Mononuclear cell (primary cell): Measurements from ENCODE around the gene CACNB2. TPM values are rescaled to one million over a fixed set of nuclear protein-coding genes. Genes with fewer than 3 reads are reported as not detected.

Source experiments
- H3K27me3 ChIP-seq: 2 replicates; pipeline ENCODE4 v1.6.0; 2011; ENCODE audit warnings: low read length, control low read depth; ENCODE audit not compliant: insufficient read depth
- H3K4me1 ChIP-seq: 2 replicates; pipeline ENCODE4 v1.5.1; 2011; ENCODE audit warnings: mild to moderate bottlenecking, low read length, control low read depth; ENCODE audit not compliant: insufficient read depth
- H3K4me3 ChIP-seq: 2 replicates; pipeline ENCODE4 v1.5.1; 2011; ENCODE audit warnings: mild to moderate bottlenecking, low read length, moderate library complexity
- H3K9me3 ChIP-seq: 2 replicates; pipeline ENCODE4 v1.5.1; 2011; ENCODE audit warnings: low read depth, mild to moderate bottlenecking, control low read depth, low read length
- total RNA-seq: library from RNA; depleted of rRNA; stranded (reverse); fragments of >200 nt; gene quantifications from one replicate; pipeline ENCODE4 v1.2.3, GENCODE V29; 2012

Gene CACNB2
- total RNA-seq, 1 donor, result not detected

DNA sequence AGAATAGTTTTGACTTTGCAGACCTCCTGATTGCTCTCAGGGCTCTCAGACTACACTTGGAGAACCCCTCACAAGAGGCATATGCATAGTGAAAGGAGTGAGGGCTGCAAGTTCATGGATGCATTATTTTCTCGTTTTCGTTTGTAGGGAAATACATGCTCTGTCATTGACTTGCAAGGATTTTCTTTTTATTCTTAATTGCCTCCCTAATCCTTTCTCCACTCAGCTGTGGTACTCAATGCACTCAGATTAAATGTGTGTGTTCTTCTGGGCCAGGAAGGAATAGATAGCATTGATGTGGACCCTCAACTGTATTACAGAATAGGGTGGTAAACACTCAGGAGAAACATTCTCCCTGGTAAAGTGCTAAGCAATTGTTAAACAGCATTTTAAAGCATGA, 188.7 kb downstream of the CACNB2 start:
- H3K27me3 ChIP-seq, result no peaks in the 10 kb centered on the region
- H3K9me3 ChIP-seq, result no peaks in the 10 kb centered on the region
- no peak overlapping the region for H3K4me3 ChIP-seq
- no peaks in the 10 kb centered on the region for H3K4me1 ChIP-seq

DNA sequence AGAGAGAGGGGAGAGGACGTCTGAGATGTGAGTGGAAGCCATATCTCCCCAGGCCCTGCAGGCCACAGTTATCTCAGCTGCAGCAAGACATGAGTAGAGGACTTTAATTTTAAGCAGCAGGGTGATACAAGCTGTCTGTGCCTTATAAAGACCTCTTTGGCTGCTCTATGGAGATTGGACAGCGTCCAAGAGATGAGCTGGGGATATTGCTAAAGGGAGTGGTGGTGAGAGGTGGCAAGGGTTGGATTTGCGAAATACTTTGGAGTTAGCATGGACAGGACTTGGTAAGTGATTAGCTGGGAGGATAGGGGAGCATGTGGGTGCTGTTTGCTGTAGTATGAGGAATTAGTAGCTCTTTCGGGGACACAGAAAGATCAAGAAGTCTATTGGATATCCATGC, 191.8 kb downstream of the CACNB2 start:
- Histone ChIP-seq H3K9me3 (no peaks in the 10 kb centered on the region), H3K4me3 (no peak overlapping the region), H3K4me1 (no peaks in the 10 kb centered on the region), H3K27me3 (no peaks in the 10 kb centered on the region)

DNA sequence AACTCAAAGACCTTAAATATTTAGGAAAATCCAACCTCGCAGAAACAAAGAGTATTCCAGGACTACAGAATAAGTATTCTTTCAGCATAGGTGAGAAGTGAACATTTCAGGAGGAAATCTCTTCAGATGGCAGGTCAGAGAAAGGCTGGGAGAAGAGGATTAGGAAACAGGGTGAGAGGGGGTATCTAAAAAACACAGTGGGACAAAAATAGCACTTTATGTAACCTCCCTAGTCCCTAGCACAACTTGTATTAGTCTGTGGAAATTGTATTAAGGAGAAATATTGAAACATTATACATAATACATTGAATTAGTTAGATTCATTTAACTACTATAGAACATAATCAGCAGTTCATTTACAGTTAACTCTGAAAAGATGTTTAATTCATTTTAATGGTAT, 192.3 kb downstream of the CACNB2 start:
- Histone ChIP-seq H3K4me1 (no peaks in the 10 kb centered on the region), H3K27me3 (no peaks in the 10 kb centered on the region), H3K4me3 (no peak overlapping the region), H3K9me3 (no peaks in the 10 kb centered on the region)

DNA sequence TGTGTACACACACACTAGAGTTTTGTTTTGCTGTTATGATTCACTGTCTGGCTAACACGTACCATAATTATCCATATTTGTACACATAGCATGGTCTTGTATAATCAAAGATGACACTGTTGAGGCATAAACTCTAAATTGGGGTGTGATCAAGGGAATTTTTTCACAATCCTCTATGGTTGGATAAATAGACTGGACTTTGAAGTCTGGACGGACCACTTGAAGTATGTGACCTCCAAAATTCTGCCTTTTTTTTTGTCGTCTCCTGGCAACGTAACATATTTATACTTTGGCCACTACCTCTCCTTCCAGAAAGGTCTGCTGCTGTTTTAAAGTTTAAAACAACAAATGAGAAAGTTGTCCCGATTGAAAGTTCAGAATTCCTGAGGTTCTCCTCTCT, 193.4 kb downstream of the CACNB2 start:
- H3K27me3 ChIP-seq, result no peaks in the 10 kb centered on the region
- H3K9me3 ChIP-seq, result no peaks in the 10 kb centered on the region
- H3K4me3 ChIP-seq, result no peak overlapping the region
- H3K4me1 ChIP-seq, result no peaks in the 10 kb centered on the region

DNA sequence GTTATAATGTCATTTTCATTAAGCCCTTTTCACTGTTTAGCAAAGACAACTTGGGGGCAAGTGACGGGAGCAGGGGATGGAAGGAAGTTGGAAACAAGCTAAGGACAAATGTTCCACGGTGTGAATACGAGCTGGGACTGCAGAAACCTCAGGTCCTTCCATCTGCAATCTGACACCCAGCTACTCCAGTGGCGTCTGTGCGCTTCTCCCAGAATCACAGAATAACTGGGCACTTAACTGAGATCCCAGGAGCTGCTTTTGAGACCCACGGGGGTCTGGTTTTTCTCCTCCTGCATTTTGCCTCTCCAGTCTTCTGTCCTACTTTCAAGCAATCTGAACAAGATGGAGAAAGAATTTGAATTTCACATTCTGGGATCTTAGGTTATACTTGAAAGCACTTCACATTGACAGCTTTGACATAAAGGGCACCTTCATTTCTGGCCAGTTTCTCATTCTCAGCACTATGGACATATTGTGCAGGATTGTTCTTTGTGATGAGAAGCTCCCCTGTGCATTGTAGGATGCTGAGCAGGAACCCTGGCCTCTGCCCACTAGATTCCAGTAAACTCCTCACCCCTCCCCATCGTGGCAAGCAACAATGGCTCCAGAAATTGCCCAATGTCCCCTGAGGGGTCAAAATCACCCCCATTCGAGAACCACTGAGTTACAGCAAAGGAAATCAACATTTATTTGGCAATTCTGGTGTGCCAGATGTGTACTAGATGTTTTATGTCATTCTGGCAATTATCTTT, 194.1 kb downstream of the CACNB2 start:
- no peaks in the 10 kb centered on the region for H3K4me1 ChIP-seq
- no peaks in the 10 kb centered on the region for H3K9me3 ChIP-seq
- no peak overlapping the region for H3K4me3 ChIP-seq
- H3K27me3 ChIP-seq, result no peaks in the 10 kb centered on the region

DNA sequence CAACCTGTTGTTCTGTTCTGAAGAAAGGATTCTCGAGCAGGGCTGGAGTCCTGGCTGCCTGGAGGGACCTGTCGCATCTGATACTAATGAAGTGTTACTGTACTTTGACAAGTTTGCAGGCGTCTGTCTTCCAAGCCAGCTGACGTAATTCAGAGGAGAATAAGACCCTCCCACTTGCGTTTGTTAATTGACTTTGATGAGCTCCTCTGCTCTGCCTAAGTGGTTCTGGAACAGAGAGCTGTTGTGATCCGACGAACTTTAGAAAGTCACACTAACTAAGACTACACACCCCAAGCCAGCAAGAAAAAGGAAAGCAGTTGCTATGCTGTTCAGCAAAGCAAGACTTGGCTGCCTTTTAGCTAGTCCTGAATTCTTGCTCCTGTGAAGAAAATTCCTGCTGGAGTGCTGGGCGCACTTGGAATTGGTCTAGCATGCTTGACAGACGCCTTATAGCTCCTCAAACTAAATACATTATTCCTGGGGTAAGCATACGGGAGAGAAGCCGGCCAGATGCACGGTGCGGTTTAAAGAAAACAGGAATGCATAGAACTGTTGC, 200.3 kb downstream of the CACNB2 start:
- Histone ChIP-seq H3K4me1 (no peaks in the 10 kb centered on the region), H3K27me3 (no peaks in the 10 kb centered on the region), H3K4me3 (no peak overlapping the region), H3K9me3 (no peaks in the 10 kb centered on the region)

DNA sequence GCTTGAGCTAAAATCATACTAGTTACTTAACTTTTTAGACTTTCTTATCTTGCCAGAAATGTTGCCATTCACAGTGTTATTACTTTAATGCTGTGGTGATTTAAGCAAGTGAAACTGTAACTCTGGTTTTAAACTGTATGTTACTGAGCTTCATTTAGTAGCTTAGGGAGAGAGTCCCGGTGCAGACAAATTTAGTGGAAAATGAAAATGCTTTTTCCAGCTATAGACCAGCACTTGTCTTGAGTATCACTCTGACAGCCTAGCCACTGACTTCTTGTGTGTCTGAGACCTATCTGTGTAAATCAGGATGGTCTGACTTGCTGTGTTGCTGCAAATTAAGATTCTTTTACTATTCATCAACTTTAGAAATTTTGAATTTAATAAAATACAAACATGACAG, 200.8 kb downstream of the CACNB2 start:
- Histone ChIP-seq H3K4me1 (no peaks in the 10 kb centered on the region), H3K27me3 (no peaks in the 10 kb centered on the region), H3K9me3 (no peaks in the 10 kb centered on the region), H3K4me3 (no peak overlapping the region)

DNA sequence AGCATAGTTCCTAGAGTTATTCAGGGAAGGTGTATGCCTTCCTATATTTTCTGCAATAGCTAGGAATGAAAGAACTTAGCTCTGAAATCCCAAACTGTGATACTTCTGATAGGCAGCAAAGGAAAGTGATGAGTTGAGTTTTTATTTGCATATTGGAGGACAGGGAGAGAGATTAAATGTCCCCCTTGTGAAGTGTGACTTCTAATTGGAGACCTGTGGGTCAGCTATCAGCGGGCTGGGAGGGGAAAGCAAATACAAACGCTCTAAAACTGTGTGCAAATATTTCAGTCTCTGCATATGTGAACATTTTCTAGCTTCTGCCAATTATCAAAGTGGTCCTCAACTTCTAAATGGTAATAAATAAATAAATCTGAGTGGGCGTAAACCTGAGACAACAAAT, 203.3 kb downstream of the CACNB2 start:
- no peaks in the 10 kb centered on the region for H3K4me1 ChIP-seq
- no peaks in the 10 kb centered on the region for H3K27me3 ChIP-seq
- no peaks in the 10 kb centered on the region for H3K9me3 ChIP-seq
- no peak overlapping the region for H3K4me3 ChIP-seq

DNA sequence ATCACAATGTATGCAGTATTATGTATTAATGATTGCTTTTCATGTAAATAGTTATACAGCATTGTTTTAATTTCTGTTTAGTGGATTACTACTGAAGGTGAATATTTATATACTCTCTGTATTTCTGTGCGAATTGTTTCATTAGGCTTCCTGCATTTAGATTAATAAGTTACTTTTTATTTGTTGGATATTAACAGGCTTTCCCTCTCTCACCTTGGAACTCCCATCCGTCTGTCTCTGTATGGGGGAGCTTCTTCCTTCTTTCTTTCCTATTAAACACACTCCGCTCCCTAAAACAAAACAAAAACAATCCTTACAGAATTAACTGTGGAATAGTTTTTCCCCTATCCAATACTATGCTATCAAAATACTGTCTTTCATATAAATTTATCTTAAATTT, 205.1 kb downstream of the CACNB2 start:
- H3K27me3 ChIP-seq, result no peaks in the 10 kb centered on the region
- H3K9me3 ChIP-seq, result no peaks in the 10 kb centered on the region
- no peak overlapping the region for H3K4me3 ChIP-seq
- no peaks in the 10 kb centered on the region for H3K4me1 ChIP-seq

DNA sequence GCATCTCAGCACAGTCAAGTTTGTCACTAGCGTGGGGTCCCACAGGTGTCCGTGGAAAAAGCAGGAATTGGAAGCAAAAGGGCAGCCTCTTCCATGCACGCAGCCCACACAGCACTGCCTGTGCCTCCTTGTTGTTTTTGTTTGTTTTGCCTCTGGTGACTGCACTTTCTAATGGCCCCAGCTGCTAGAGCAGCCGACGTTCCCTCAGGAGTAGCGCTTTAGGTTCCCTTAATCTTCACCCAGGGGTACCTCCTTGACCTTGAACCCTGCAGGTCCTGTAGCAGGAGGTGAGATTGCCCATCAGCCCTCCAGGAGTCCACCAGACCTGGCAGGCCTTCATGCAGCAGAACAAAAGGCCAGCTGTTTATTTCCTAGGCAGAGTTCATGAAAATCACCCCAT, 210.1 kb downstream of the CACNB2 start:
- Histone ChIP-seq H3K27me3 (no peaks in the 10 kb centered on the region), H3K4me1 (no peaks in the 10 kb centered on the region), H3K4me3 (no peak overlapping the region), H3K9me3 (no peaks in the 10 kb centered on the region)

DNA sequence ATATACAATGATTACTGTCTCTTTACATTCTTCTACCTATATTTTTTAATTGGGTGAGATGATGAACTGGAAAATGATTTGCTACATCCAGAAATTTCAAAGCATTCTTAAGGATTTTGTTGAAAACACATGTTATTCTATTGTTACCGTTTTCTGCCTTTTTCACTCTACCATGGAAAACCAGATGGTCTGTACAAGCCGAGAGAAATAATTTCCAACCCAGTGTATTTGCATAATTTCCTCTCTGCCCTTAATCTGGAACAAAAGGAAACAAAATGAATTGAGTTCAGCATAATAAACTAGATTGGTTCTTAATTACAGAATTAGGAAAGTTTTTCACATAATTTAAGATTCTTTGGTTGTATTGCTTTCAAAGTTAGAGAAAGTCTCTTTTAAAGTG, 211.2 kb downstream of the CACNB2 start:
- H3K27me3 ChIP-seq, result no peaks in the 10 kb centered on the region
- H3K4me1 ChIP-seq, result no peaks in the 10 kb centered on the region
- H3K9me3 ChIP-seq, result no peaks in the 10 kb centered on the region
- H3K4me3 ChIP-seq, result no peak overlapping the region

DNA sequence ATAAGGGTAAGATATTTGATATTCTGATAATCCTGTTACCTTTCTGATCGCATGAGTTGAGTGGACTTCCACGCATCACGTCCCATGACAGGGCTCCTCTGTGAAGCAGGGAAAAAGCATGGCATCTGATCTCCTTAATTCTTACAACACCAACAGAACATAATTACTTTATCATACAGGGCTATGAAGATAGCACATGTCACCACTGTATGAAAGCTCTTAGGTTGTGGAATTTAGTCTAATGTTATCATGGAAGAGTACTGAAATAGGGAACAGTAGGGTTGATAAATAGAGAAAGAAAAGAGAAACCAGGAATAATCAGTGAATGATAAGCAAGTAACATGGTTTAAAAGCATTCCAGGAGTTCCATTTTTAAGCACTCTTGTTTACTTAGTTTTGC, 212.0 kb downstream of the CACNB2 start:
- H3K4me3 ChIP-seq, result no peak overlapping the region
- H3K4me1 ChIP-seq, result no peaks in the 10 kb centered on the region
- no peaks in the 10 kb centered on the region for H3K27me3 ChIP-seq
- H3K9me3 ChIP-seq, result no peaks in the 10 kb centered on the region

DNA sequence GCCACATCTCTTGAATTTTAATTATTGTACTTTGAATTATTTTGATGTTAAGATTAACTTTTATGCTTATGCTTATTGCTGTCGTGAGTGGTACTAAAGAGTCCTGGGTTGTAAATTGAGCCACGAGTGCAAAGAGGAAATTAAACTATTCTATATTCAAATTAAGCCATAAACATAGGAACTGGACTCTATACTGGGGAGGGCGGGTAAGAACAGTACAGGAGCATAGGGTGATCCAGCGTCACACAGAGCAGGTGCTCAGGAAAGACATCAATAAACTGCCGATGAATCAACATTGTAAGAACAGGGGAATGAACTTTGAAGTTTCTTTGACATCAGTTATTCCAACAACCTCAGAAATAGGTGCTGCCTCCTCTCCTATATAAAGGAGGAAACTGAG, 219.6 kb downstream of the CACNB2 start:
- no peaks in the 10 kb centered on the region for H3K9me3 ChIP-seq
- no peaks in the 10 kb centered on the region for H3K4me1 ChIP-seq
- H3K27me3 ChIP-seq, result no peaks in the 10 kb centered on the region
- H3K4me3 ChIP-seq, result no peak overlapping the region

DNA sequence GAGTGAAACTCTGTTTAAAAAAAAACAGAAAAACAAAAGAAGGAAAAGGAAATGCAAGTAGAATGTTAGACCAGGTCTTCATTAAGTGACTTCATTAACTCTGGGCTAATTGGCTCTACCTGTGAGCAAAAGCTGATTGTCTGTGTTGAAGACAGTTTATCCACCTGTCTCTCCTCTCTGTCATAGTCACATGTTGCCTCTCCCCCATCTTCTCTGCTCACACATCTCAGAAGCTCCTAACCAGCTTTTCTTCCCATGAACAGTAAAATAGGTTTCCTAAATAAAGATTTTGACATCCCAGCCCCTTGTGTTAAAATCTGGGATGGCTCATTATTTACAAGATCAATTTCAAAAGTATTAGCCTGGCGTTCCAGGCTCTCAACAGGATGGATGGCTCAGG, 222.7 kb downstream of the CACNB2 start:
- H3K27me3 ChIP-seq, result no peaks in the 10 kb centered on the region
- H3K9me3 ChIP-seq, result no peaks in the 10 kb centered on the region
- no peaks in the 10 kb centered on the region for H3K4me1 ChIP-seq
- no peak overlapping the region for H3K4me3 ChIP-seq

DNA sequence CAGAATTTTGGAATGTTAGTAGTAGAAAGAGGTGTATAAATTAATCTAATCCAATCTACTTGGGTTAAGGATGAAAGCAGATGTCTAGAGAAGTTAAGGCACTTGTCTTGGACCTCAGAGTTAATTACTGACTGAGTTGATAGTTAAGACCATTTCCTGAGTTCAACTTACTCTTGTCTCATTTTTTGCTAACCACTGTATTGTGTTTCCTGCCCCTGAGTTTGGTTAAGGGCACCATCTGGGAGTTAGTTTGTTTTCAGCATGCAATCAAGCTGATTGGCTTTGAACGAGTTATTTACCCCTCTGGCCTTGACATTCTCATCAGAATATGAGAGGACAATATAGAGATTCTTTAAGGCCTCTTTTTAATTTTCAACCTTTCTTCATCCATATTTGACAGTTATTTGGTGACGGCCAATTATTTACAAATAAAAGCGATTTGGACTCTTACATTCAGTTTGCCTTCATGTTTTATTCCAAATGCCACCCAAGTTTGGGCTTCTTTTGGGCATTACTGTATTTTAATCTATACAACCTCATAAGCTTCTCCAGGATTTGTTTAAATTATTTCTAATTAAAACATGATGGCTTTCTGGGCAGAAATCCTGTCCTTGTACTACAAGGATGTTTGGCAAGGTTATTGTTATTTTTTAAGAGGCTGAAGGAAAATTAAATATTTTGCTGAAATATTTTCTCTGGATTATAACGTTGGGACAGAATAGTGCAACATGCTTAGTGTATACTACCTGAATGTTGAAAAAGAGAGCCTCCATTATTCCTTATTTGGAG, 225.0 kb downstream of the CACNB2 start:
- Histone ChIP-seq H3K9me3 (no peaks in the 10 kb centered on the region), H3K27me3 (no peaks in the 10 kb centered on the region), H3K4me3 (no peak overlapping the region), H3K4me1 (no peaks in the 10 kb centered on the region)
